Fibroblast of lung (primary cell): ENCODE data around the gene PDIK1L.

Source experiments
- CTCF ChIP-seq, 2 donors: IDR thresholded peaks in 1 of 2; conservative IDR thresholded peaks in 1 of 2; 1 replicate in 1 of 2; 2 replicates in 1 of 2; pipeline ENCODE4 v1.5.1; 2011 to 2012; ENCODE audit warnings: low read length in 2 of 2, control low read depth in 1 of 2, inconsistent platforms in 1 of 2, low read depth in 1 of 2, mild to moderate bottlenecking in 1 of 2
- EZH2 ChIP-seq: IDR thresholded peaks from 2 replicates; pipeline ENCODE4 v1.5.1; 2012; ENCODE audit warnings: low read length, control low read depth, mild to moderate bottlenecking; ENCODE audit errors: missing control alignments

DNA sequence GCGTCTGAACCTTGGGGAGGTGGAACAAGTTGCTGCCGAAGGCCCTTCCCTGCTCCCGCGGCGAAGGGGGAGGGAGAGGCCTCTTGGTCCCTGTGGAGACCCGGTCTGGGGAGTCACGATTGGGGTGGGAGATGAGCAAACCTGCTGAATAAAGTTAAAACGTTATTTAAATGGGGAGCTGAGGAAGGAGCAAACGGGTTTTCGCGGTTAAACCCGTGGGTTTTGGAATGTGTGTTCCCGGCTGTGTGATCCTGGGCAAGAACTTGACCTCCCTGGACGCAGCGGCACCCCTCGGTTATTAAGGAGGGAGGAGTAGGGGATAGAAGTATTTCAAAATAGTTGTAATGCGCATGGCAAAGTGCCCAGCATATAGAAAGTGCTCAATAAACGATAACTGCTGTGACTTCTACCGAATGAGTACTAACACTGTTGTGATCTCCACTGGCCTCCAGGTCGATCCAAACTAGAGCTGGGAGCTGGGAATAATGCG is 50.6 kb downstream of the PDIK1L start:
- no peak for TF ChIP-seq CTCF (conservative IDR thresholded peaks at IDR 0.05 in 1 of 2, IDR thresholded peaks at IDR 0.05 in 1 of 2; ENCODE audit: low read depth in 1 of 2, low read length in 2 of 2)
- no peak for TF ChIP-seq EZH2
